ENCODE data around the gene UBE3B.

GRCh38 chr12:109449845-109450532 is 27.4 kb upstream of the UBE3B start:
- no peak for TF ChIP-seq ESRRG (CRISPR knock-in tag; IDR thresholded peaks at IDR 0.05)
- TF ChIP-seq PATZ1 (CRISPR knock-in tag; IDR thresholded peaks at IDR 0.05; ENCODE audit: borderline replicate concordance) = no peak
- no peak for TF ChIP-seq CREB5 (CRISPR knock-in tag; IDR thresholded peaks at IDR 0.05; ENCODE audit: low read depth)
- no peak for TF ChIP-seq CSDC2 (CRISPR knock-in tag; IDR thresholded peaks at IDR 0.05)
- TF ChIP-seq ISL1 (CRISPR knock-in tag; IDR thresholded peaks at IDR 0.05) = no peak
- no peak for TF ChIP-seq ZNF70 (CRISPR knock-in tag; IDR thresholded peaks at IDR 0.05)
- TF ChIP-seq PPARA (CRISPR knock-in tag; IDR thresholded peaks at IDR 0.05; ENCODE audit: borderline replicate concordance) = no peak
- no peak for TF ChIP-seq TCF4 (CRISPR knock-in tag; IDR thresholded peaks at IDR 0.05; ENCODE audit: borderline replicate concordance)
- no peak for TF ChIP-seq ZC3H10 (CRISPR knock-in tag; IDR thresholded peaks at IDR 0.05)
- TF ChIP-seq ZFP3 (CRISPR knock-in tag; IDR thresholded peaks at IDR 0.05) = no peak
- no peak for TF ChIP-seq RARB (CRISPR knock-in tag; IDR thresholded peaks at IDR 0.05)
- no peak for TF ChIP-seq CSRNP3 (CRISPR knock-in tag; IDR thresholded peaks at IDR 0.05)
- TF ChIP-seq ZFP30 (CRISPR knock-in tag; IDR thresholded peaks at IDR 0.05) = no peak
- no peak for TF ChIP-seq ARNTL (CRISPR knock-in tag; IDR thresholded peaks at IDR 0.05; ENCODE audit: borderline replicate concordance, low read depth)

Data from SK-N-SH treated with all-trans-retinoic acid at 6 μM for 48 hours (cell line).